Fibroblast of skin of back (primary cell): ENCODE measurements around the gene EXD3.
"Not testable (repeated sequence)": the region's sequence is repeated elsewhere in the genome, so short reads cannot be mapped to it uniquely, and the experiment has no call there.

ENCODE experiments used
- DNase-seq: peaks from one replicate; pipeline ENCODE4 v3.0.0-alpha.2; 2013

Gene EXD3

DNA sequence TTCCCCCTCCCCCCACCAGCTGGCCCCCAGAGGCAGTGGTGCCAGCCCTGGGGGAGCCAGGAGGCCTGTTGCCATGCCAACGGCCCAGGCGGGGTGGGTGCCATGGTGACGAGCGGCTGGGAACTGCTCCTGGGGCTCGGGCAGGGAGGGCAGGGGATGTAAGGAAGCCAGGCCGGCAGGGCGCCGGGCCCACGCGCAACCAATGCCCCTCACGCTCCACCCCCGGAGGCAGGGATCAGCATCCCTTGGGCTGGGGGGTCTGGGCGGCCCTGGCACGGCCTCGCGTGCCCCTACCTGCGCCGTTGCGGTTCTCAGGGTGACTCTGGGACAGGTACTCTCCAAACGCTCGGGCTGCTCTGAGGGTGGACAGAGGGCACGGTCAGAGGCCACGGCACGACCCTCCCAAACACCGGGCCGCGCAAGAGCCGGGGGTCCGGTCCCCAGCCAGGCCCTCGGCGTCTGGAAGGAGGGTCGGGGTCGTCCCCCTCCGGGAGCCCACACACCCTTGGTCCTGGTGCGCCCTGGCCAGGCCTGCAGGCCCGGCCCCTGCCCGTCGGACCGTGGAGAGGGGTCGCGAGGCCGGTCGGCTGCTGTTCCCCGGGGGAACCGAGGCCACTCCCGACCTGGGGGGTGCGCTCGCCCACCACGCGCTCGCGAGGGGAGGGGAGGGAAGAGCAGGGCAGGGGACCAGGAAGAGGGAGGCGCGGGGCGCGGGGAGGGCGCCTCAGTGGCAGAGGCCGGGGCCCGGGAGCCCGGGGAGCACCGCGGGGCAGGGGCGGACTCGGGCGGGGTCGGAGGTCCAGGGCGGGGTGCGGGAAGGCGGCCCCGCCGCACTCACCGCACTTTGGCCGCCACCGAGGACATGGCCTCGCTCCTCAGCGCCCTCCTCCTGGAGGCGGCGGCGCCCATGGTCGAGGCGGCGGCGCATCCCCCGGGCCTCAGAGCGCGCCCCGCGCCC lies 35.5 kb upstream of the EXD3 start:
- DNase-seq = no peak

GRCh38 chr9:137457406-137458193 lies 34.6 kb upstream of the EXD3 start:
- DNase-seq = no peak

GRCh38 chr9:137456864-137457405 lies 34.0 kb upstream of the EXD3 start:
- no peak for DNase-seq

- peak; percentile 73 for DNase-seq
These were observed 33.3 kb upstream of the EXD3 start for GRCh38 chr9:137456061-137456863.

DNA sequence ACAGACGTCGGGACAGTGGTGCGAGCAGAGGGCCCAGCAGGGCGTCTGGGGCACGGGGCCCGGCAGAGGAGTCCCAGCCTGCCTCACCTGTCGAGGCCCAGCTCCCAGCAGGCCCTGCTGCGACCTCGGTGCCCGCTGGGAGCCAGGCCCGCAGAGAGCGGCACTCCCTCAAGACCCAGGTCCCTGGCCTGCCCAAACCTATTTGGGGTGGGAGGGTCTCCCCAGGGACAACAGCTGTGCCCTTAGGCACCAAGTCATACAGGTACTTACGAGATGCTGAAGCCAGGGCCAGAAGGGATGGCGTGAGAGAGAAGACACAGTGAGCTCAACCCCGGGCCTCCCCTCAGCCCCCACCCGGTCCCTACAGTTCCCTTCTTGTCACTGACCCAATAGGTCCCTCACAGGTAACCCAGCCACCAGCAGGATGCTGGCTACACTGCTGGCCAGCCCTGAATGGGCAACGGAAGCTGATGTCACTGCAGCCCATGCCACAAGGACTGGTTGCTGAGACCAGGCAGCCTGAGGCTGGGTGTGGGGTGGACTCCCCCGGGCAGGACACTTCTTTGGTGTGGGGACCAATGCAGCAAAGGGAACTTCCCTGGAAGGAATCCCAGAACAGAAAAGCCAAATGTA lies 32.5 kb upstream of the EXD3 start:
- no peak for DNase-seq

DNA sequence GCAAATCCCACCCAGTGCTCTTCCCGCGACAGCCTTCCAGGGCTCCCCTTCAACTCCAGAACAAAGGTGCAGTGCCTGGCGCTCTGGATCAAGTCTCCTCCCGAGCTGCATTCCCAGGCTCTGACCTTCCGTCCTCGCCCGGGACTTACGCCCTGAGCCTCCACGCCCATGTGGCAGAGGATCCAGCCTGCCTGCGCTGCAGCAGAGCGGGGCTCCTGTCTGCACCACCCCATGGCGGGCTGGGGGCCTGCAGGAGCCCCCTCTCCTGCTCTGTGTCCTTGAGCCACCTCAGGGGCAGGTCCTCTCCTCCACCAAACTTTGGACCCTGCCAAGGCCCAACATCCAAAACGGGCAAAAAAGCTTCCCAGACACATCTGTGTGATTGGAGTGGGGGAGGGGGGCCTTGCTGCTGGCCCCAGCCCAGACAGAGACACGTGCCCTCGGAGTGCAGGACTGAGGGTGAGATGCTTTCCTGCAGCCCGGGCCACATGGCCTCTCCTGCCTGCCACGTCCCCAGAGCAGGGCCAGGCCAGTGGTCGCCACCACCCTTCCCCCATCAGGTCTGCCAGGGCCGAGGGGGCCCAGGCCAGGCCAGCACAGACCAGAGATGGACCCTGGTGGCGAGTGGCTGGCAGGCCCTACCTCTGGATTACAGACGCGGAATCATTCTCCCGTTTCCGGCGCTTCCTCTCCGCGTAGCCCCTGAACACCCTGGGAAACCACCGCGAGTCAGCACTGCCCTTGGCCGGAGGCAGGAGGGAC lies 31.8 kb upstream of the EXD3 start:
- DNase-seq = no peak

DNA sequence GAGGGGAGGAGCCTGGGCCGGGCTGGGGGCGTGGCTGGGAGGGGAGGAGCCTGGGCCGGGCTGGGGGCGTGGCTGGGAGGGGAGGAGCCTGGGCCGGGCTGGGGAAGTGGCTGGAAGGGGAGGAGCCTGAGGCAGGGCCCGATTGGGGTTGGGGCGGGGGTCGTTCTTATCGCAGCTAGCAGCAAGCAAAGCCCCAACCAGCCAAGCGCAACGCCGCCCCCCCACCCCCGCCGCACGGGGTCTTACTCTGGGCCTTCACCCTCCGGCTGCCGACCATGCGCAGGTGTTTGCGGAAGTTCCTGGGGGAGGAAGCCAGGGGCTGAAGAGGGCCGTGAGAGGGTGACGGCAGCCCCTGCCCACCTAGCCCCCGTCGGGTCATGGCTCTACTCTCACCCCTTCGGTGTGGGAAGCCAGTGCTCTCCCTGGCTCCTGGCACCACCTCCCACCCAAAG lies 31.2 kb upstream of the EXD3 start:
- no peak for DNase-seq

- DNase-seq = peak; percentile 69
These were observed 30.7 kb upstream of the EXD3 start for GRCh38 chr9:137453643-137454081.

DNA sequence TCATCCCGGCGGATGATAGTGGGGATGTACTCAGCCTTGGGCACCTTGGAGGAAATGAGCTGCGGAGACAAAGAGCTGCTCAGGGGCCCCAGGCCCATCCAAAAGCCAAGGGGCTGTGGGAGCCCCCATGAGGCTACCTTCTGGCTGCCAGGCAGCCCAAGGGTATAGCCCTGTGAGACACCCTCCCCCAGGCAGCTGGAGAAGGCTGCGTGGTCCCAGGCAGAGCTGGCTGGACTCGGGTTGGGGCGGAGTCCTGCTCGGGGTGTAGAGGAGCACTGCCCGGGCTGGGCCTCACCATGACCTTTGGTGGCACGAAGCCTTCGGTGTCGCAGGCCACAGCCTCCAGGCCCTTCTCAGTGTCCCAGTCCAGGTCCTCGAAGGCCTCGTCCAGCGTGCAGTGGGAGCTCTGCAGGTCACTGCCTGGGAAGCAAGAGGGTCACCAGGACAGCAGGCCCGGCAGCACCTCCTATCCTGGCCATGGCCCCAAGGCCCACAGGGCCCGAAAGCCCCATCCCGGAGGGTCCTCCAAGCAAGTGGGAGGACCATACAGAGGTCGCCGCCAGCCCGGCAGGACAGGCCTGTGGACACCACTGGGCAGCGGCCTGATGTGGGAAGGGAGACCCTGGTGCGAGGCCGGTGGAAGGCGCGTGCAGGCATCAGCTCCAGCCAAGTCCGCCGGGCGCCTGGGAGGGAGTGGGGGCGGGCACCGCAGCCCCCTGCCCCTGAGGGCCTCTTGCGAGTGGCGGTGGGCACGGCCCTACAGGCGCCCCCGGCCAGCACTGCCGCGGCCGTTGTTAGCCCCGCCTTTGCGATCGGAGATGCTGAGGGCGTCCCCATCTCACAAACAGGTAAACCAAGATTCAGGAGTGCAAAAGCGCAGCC lies 30.0 kb upstream of the EXD3 start:
- no peak for DNase-seq

- DNase-seq = no peak
These were observed 29.2 kb upstream of the EXD3 start for GRCh38 chr9:137452006-137452760.

DNA sequence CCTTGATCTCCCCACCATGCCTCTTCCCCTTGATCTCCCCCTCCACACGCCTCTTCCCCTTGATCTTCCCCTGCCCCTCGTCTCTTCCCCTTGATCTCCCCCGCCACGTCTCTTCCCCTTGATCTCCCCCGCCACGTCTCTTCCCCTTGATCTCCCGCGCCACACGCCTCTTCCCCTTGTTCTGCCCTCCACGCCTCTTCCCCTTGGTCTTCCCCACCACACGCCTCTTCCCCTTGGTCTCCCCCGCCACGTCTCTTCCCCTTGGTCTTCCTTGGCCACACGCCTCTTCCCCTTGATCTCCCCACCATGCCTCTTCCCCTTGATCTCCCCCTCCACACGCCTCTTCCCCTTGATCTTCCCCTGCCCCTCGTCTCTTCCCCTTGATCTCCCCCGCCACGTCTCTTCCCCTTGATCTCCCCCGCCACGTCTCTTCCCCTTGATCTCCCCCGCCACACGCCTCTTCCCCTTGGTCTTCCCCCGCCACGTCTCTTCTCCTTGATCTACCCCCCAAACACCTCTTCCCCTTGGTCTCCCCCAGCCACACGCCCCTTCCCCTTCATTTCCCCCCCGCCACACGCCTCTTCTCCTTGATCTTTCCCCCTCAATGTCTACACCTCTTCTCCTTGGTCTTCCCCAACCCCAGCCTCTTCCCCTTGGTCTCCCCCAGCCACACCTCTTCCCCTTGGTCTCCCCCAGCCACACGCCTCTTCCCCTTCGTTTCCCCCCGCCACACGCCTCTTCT lies 28.5 kb upstream of the EXD3 start:
- DNase-seq = not testable (repeated sequence)

- not testable (repeated sequence) for DNase-seq
These were observed 27.7 kb upstream of the EXD3 start for GRCh38 chr9:137450539-137451222.

GRCh38 chr9:137449931-137450538 lies 27.1 kb upstream of the EXD3 start:
- no peak for DNase-seq

DNA sequence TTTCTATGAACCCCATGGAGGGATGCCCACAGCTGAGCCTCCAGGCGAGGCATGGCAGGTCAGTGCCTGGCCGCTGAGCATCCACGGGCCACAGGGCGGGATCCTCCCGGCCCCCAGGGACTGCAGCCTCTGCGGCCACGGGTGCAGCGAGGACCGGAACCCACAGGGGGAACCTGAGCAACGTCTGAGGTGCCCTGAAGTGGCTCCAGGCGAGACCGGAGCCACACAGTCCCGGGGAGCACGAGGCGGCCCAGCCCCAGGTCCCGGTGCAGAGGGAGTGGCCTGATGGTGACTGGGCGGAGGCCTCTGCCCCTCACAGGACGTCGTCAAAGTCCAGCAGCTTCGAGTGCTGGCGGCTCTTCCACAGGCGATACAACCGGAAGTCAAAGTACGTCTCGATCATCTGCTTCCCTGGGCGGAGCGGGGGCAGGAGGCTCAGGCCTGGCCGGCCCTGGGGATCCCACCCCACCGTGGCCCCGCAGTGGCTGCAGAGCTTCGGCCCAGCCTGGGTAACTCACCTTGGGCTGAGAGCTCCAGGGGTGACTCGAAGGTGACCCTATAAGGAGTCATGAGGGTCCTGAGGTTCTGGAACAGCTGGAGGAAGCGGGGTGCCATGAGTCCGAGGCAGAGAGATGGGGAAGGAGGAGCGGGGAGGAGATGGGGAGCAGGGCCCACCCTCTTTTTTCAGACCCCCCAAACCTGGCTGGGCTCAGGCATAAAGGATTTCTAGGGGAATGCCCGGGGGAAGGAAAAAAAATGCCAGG lies 26.3 kb upstream of the EXD3 start:
- DNase-seq = no peak

- DNase-seq = no peak
These were observed 25.6 kb upstream of the EXD3 start for GRCh38 chr9:137448602-137448962.
